ENCODE measurements around the gene SLC11A2.
A peak's percentile ranks its signal among the peaks of the same experiment; 100 is the strongest.

Gene SLC11A2

DNA sequence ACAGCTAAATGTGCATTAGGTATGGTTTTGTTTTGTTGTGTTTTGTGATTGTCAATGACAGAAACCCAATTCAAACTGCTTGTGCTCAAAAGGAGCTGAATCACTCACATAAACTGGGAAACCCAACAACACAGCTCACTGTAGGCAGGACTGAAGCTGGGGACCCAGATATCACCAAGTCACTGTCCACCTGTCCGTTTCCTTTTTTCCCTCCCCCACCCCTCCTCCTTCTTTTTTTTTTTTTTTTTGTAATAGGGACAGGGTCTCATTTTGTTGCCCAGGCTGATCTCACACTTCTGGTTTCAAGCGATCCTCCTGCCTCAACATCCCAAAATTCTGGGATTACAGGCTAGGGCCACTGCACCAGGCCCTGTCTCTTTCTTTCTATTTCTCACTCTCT lies 6.9 kb upstream of the SLC11A2 start:
- Histone ChIP-seq H3K9me3 (no peaks in the 10 kb centered on the region), H3K4me3 (ENCODE audit: low read depth, low read length) (no peak overlapping the region), H3K4me1 (no peaks in the 10 kb centered on the region; the same call in 1 of the 2 replicates), H3K27me3 (no peaks in the 10 kb centered on the region), H3K36me3 (no peaks in the 10 kb centered on the region)
- TF ChIP-seq, protein P1, sequence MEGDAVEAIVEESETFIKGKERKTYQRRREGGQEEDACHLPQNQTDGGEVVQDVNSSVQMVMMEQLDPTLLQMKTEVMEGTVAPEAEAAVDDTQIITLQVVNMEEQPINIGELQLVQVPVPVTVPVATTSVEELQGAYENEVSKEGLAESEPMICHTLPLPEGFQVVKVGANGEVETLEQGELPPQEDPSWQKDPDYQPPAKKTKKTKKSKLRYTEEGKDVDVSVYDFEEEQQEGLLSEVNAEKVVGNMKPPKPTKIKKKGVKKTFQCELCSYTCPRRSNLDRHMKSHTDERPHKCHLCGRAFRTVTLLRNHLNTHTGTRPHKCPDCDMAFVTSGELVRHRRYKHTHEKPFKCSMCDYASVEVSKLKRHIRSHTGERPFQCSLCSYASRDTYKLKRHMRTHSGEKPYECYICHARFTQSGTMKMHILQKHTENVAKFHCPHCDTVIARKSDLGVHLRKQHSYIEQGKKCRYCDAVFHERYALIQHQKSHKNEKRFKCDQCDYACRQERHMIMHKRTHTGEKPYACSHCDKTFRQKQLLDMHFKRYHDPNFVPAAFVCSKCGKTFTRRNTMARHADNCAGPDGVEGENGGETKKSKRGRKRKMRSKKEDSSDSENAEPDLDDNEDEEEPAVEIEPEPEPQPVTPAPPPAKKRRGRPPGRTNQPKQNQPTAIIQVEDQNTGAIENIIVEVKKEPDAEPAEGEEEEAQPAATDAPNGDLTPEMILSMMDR (IDR thresholded peaks at IDR 0.05; ENCODE audit: low read depth, low read length) = no peak
- DNase-seq = no peak

DNA sequence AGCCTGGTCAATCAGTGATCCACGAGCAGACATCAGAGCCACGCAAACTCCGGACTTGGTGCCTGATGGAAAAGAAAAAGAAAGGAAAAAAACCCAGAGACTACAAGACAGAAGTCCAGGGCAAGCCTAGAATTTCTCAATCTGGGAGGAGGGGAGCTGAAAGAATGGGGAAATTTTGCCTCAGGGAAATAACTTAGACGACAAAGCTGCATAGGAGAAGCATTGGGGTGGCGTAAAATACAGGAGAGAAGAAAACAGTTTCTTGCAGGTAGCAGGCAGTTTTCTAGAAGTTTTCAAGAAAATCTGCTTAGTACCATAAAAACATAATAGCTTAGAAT lies 2.6 kb upstream of the SLC11A2 start:
- TF ChIP-seq, protein P1 (IDR thresholded peaks at IDR 0.05; ENCODE audit: low read depth, low read length) = no peak
- Histone ChIP-seq H3K27me3 (no peaks in the 10 kb centered on the region), H3K9me3 (no peaks in the 10 kb centered on the region), H3K4me3 (ENCODE audit: low read depth, low read length) (no peak overlapping the region), H3K4me1 (peaks cover 4% of the 10 kb centered on the region; the same call in 1 of the 2 replicates), H3K36me3 (no peaks in the 10 kb centered on the region)
- DNase-seq = no peak

DNA sequence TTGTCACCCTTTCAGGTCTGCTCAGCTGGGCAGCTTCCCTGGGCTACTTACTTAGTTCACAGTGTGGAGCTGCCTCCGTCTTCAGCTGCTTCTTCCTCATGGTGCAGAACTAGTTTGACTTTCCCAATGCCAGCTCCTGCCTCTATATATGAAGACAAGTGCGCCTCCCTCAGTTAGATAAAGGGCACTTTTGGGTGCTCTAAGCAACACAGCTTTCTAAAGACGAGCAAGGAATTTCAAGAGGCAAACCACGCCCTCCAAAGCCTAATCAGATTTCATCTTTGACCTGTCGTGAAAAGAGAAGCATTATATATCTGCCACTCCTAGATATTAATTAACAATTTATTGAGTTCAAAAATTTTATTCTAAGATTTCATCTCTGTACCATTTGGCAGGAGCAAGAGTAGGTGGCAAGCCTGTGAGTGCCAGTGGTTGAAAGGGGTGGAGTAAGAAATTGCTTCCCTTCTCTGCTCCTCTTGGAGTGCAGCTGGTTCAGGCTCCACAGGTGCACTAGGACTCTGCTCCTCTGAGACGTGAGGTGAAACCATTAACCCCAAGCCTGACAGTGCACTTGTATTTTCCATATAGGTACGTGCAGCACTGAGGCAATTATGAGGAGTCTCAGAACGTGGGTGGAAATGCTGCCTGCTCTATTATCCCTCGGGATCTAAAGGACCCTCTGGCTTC lies 2.1 kb upstream of the SLC11A2 start:
- peak; percentile 16 for DNase-seq
- Histone ChIP-seq H3K4me1 (peaks cover 4% of the 10 kb centered on the region; the same call in 1 of the 2 replicates), H3K4me3 (ENCODE audit: low read depth, low read length) (no peak overlapping the region), H3K9me3 (no peaks in the 10 kb centered on the region), H3K36me3 (no peaks in the 10 kb centered on the region), H3K27me3 (no peaks in the 10 kb centered on the region)
- TF ChIP-seq, protein P1 (IDR thresholded peaks at IDR 0.05; ENCODE audit: low read depth, low read length) = peak; percentile 46

DNA sequence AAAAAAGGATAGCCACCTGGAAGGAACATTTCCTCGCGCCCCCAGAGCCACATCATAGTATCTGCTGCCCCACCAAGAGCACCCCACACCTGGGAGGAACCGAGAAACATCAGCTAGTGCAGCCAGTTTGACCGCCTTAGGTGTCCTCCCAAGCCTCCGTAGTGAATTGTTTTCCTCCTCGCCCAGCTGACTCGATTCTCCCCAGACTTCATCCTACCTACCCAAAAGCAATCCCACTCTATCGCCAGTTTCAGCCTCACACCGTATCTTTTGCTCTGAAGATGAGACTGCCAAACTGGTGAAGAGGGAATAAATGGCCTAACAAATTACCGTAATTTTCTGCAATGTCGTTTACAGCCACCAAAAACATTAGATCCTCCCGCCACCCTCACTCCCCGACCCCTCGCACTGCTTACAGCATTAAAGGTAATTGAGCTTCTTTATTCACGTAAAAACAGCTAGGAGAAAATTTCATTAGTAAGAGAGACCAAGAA lies 1.2 kb upstream of the SLC11A2 start:
- Histone ChIP-seq H3K4me3 (ENCODE audit: low read depth, low read length) (no peak overlapping the region), H3K36me3 (no peaks in the 10 kb centered on the region; the same call in 1 of the 2 replicates), H3K4me1 (peaks cover 4% of the 10 kb centered on the region; the same call in 1 of the 2 replicates), H3K27me3 (no peaks in the 10 kb centered on the region), H3K9me3 (no peaks in the 10 kb centered on the region)
- DNase-seq = no peak
- TF ChIP-seq, protein P1 (IDR thresholded peaks at IDR 0.05; ENCODE audit: low read depth, low read length) = no peak

DNA sequence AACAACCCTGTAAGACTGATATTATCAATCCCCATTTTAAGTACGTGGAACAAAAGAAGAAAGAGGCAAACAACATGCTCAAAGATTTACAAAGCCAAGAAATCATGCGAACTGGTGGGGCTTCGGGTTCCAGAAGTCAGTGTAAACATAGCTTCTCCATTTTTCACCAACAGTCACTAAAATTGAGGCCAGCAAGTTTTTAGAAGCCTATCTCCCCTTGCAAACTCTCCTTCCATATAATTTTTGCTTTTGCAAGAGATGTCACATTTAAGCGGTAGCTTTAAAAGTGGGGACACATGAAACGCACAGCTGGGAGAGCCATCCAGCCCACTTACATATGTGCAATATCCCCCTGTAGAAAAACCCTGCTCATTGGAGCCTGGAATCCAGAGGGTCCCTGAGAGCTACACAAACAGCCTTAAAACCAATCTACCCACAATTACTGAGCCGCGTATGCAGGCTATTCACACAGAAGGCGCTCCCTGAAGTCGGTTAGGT lies 797 bp downstream of the SLC11A2 start:
- H3K4me3 ChIP-seq (ENCODE audit: low read depth, low read length) = peak overlapping the region; percentile 79
- H3K36me3 ChIP-seq = no peaks in the 10 kb centered on the region; the same call in none of the 2 replicates
- H3K27me3 ChIP-seq = no peaks in the 10 kb centered on the region
- no peaks in the 10 kb centered on the region for H3K9me3 ChIP-seq
- no peak for DNase-seq
- peaks cover 7% of the 10 kb centered on the region; the same call in 1 of the 2 replicates for H3K4me1 ChIP-seq
- TF ChIP-seq, protein P1 (IDR thresholded peaks at IDR 0.05; ENCODE audit: low read depth, low read length) = no peak

All from BE2C (cell line).